HUES6 (cell line): ENCODE measurements around the gene NARS2.
"Not testable (repeated sequence)": the region's sequence is repeated elsewhere in the genome, so short reads cannot be mapped to it uniquely, and the experiment has no call there.

Experiments used
- H3K27ac ChIP-seq: 2 replicates; pipeline ENCODE4 v1.7.0; 2013; ENCODE audit warnings: low read depth, mild to moderate bottlenecking, low read length, inconsistent platforms
- H3K27me3 ChIP-seq: 2 replicates; pipeline ENCODE4 v1.6.1; 2013; ENCODE audit warnings: low read length; ENCODE audit not compliant: control insufficient read depth, insufficient read depth
- H3K36me3 ChIP-seq: 2 replicates; pipeline ENCODE4 v1.6.1; 2013; ENCODE audit warnings: low read length; ENCODE audit not compliant: control insufficient read depth, insufficient read depth
- H3K4me1 ChIP-seq: 2 replicates; pipeline ENCODE4 v1.6.1; 2013; ENCODE audit warnings: low read length; ENCODE audit not compliant: control insufficient read depth, insufficient read depth
- H3K4me3 ChIP-seq: 2 replicates; pipeline ENCODE4 v1.5.1; 2013; ENCODE audit warnings: low read depth, low read length
- H3K9ac ChIP-seq: one replicate; pipeline ENCODE4 v1.6.1; 2013; ENCODE audit warnings: mild to moderate bottlenecking, low read length
- H3K9me3 ChIP-seq: 2 replicates; pipeline ENCODE4 v1.6.1; 2013; ENCODE audit warnings: low read depth, low read length; ENCODE audit not compliant: control insufficient read depth, insufficient read depth

Gene NARS2

GRCh38 chr11:78574386-78575381 lies at the start of gene NARS2:
NARS2 (minus strand) TSS chr11:78574864; CDS start chr11:78574488, 376 bp downstream.
- H3K36me3 ChIP-seq: peaks cover 21% of the 10 kb centered on the region
- H3K4me1 ChIP-seq: no peaks in the 10 kb centered on the region
- peak within 1 kb of the TSS; percentile 72 for H3K27ac ChIP-seq
- no peaks in the 10 kb centered on the region for H3K27me3 ChIP-seq
- H3K4me3 ChIP-seq: peak within 1 kb of the TSS; percentile 90
- H3K9ac ChIP-seq: peak within 1 kb of the TSS; percentile 89
- H3K9me3 ChIP-seq: no peaks in the 10 kb centered on the region

GRCh38 chr11:78622666-78623065 lies 48.0 kb upstream of the NARS2 start:
- H3K27me3 ChIP-seq: peaks cover 4% of the 10 kb centered on the region; the same call in 1 of the 2 replicates
- no peak overlapping the region for H3K27ac ChIP-seq
- H3K9ac ChIP-seq: no peak overlapping the region
- no peaks in the 10 kb centered on the region for H3K36me3 ChIP-seq
- H3K4me1 ChIP-seq: no peaks in the 10 kb centered on the region
- H3K4me3 ChIP-seq: no peak overlapping the region
- H3K9me3 ChIP-seq: peaks cover 21% of the 10 kb centered on the region

- Histone ChIP-seq H3K9ac (no peak overlapping the region), H3K27ac (no peak overlapping the region), H3K9me3 (peaks cover 21% of the 10 kb centered on the region), H3K36me3 (no peaks in the 10 kb centered on the region), H3K4me1 (no peaks in the 10 kb centered on the region), H3K27me3 (peaks cover 4% of the 10 kb centered on the region; the same call in 1 of the 2 replicates), H3K4me3 (no peak overlapping the region)
Measured at GRCh38 chr11:78620159-78620558, 45.5 kb upstream of the NARS2 start.

GRCh38 chr11:78615724-78616123 lies 41.1 kb upstream of the NARS2 start:
- H3K4me1 ChIP-seq: no peaks in the 10 kb centered on the region
- no peak overlapping the region for H3K27ac ChIP-seq
- no peaks in the 10 kb centered on the region for H3K27me3 ChIP-seq
- no peak overlapping the region for H3K9ac ChIP-seq
- peaks cover 14% of the 10 kb centered on the region for H3K9me3 ChIP-seq
- H3K4me3 ChIP-seq: no peak overlapping the region
- no peaks in the 10 kb centered on the region for H3K36me3 ChIP-seq

- Histone ChIP-seq H3K9me3 (no peaks in the 10 kb centered on the region), H3K4me1 (no peaks in the 10 kb centered on the region), H3K9ac (no peak overlapping the region), H3K27ac (no peak overlapping the region), H3K27me3 (no peaks in the 10 kb centered on the region), H3K36me3 (no peaks in the 10 kb centered on the region), H3K4me3 (no peak overlapping the region)
Measured at GRCh38 chr11:78613378-78613813, 38.7 kb upstream of the NARS2 start.

GRCh38 chr11:78612721-78613377 lies 38.2 kb upstream of the NARS2 start:
- Histone ChIP-seq H3K27me3 (no peaks in the 10 kb centered on the region), H3K4me3 (no peak overlapping the region), H3K4me1 (no peaks in the 10 kb centered on the region), H3K9me3 (no peaks in the 10 kb centered on the region), H3K9ac (no peak overlapping the region), H3K27ac (no peak overlapping the region), H3K36me3 (no peaks in the 10 kb centered on the region)

GRCh38 chr11:78609321-78609720 lies 34.7 kb upstream of the NARS2 start:
- not testable (repeated sequence) for H3K27ac ChIP-seq, H3K9me3 ChIP-seq, H3K4me1 ChIP-seq, H3K27me3 ChIP-seq, H3K4me3 ChIP-seq, H3K36me3 ChIP-seq, H3K9ac ChIP-seq

GRCh38 chr11:78607696-78608095 lies 33.0 kb upstream of the NARS2 start:
- H3K27ac ChIP-seq: no peak overlapping the region
- no peak overlapping the region for H3K4me3 ChIP-seq
- peaks cover 4% of the 10 kb centered on the region; the same call in 1 of the 2 replicates for H3K4me1 ChIP-seq
- H3K9me3 ChIP-seq: peaks cover 5% of the 10 kb centered on the region; the same call in 1 of the 2 replicates
- H3K9ac ChIP-seq: no peak overlapping the region
- no peaks in the 10 kb centered on the region for H3K36me3 ChIP-seq
- H3K27me3 ChIP-seq: no peaks in the 10 kb centered on the region

- Histone ChIP-seq H3K27ac (no peak overlapping the region), H3K4me1 (peaks cover 4% of the 10 kb centered on the region; the same call in 1 of the 2 replicates), H3K9me3 (peaks cover 6% of the 10 kb centered on the region; the same call in 1 of the 2 replicates), H3K9ac (no peak overlapping the region), H3K36me3 (no peaks in the 10 kb centered on the region), H3K4me3 (no peak overlapping the region), H3K27me3 (no peaks in the 10 kb centered on the region; the same call in 1 of the 2 replicates)
Measured at GRCh38 chr11:78606667-78607066, 32.0 kb upstream of the NARS2 start.

- Histone ChIP-seq H3K36me3 (no peaks in the 10 kb centered on the region), H3K27me3 (no peaks in the 10 kb centered on the region; the same call in 1 of the 2 replicates), H3K4me3 (no peak overlapping the region), H3K9ac (no peak overlapping the region), H3K4me1 (peaks cover 4% of the 10 kb centered on the region; the same call in 1 of the 2 replicates), H3K9me3 (peaks cover 6% of the 10 kb centered on the region; the same call in 1 of the 2 replicates), H3K27ac (no peak overlapping the region)
Measured at GRCh38 chr11:78605296-78605695, 30.6 kb upstream of the NARS2 start.

GRCh38 chr11:78603792-78604191 lies 29.1 kb upstream of the NARS2 start:
- Histone ChIP-seq H3K4me1 (peaks cover 4% of the 10 kb centered on the region; the same call in 1 of the 2 replicates), H3K9me3 (peaks cover 6% of the 10 kb centered on the region; the same call in 1 of the 2 replicates), H3K4me3 (no peak overlapping the region), H3K27me3 (no peaks in the 10 kb centered on the region; the same call in 1 of the 2 replicates), H3K27ac (no peak overlapping the region), H3K36me3 (no peaks in the 10 kb centered on the region), H3K9ac (no peak overlapping the region)
